IMR-90 (cell line): Measurements from ENCODE around the gene GNG8. TPM values are rescaled to one million over a fixed set of nuclear protein-coding genes. Genes with fewer than 3 reads are reported as not detected.

Experiments
- ATAC-seq: fragments of 200-7000 bp; cut with Tn5 transposase; 2 replicates; pipeline ENCODE4 v1.9.1; 2020; ENCODE audit warnings: low read depth, mild to moderate bottlenecking, moderate library complexity
- BruUV-seq: library from RNA; stranded (reverse); fragments of 400-500 nt; replicated peaks from 2 replicates; lab custom pipeline; 2021; lab: Mats Ljungman, UMichigan
- CTCF ChIA-PET: fragments of 300-600 bp; formaldehyde crosslinking; extraction: SDS; loops from one replicate; lab custom pipeline; 2021; ENCODE audit warnings: antibody characterized with exemption; lab: Yijun Ruan, JAX
- POLR2A ChIA-PET: fragments of 300-600 bp; sonication (Branson Sonifier 250); formaldehyde crosslinking; loops from one replicate; lab custom pipeline; 2022; ENCODE audit warnings: antibody characterized with exemption; ENCODE audit not compliant: unreplicated experiment; lab: Charles Lee
- DNase-seq: peaks from one replicate; pipeline ENCODE4 v3.0.0; 2013
- H2AFZ ChIP-seq: replicated peaks from 2 replicates; pipeline ENCODE3; 2013; ENCODE audit warnings: low read length, mild to moderate bottlenecking; ENCODE audit not compliant: poor library complexity
- H2AK5ac ChIP-seq: 2 replicates; pipeline ENCODE4 v1.6.1; 2013; ENCODE audit warnings: low read depth, low read length, inconsistent platforms
- H2AK9ac ChIP-seq: replicated peaks from 2 replicates; pipeline ENCODE3; 2013; ENCODE audit warnings: mild to moderate bottlenecking, low read depth, low read length, moderate library complexity; ENCODE audit not compliant: poor library complexity
- H2BK120ac ChIP-seq: 2 replicates; pipeline ENCODE4 v1.6.1; 2013; ENCODE audit warnings: low read depth, low read length, inconsistent platforms
- H2BK15ac ChIP-seq: 3 replicates; pipeline ENCODE4 v1.6.1; 2013; ENCODE audit warnings: low read depth, low read length, inconsistent platforms
- H2BK20ac ChIP-seq: 2 replicates; pipeline ENCODE4 v1.6.1; 2013; ENCODE audit warnings: low read depth, mild to moderate bottlenecking, inconsistent platforms, low read length, moderate library complexity
- H2BK5ac ChIP-seq: 2 replicates; pipeline ENCODE4 v1.6.1; 2013; ENCODE audit warnings: mild to moderate bottlenecking, low read depth, low read length, inconsistent platforms; ENCODE audit not compliant: poor library complexity, severe bottlenecking
- H3K14ac ChIP-seq: replicated peaks from 2 replicates; pipeline ENCODE4 v1.6.1; 2013; ENCODE audit warnings: low read depth, low read length, inconsistent platforms
- H3K18ac ChIP-seq: 2 replicates; pipeline ENCODE4 v1.6.1; 2013; ENCODE audit warnings: low read depth, low read length, control low read depth
- H3K23ac ChIP-seq: 2 replicates; pipeline ENCODE4 v1.6.1; 2013; ENCODE audit warnings: low read depth, low read length, inconsistent platforms
- H3K27ac ChIP-seq: 2 replicates; pipeline ENCODE4 v1.5.1; 2013; ENCODE audit warnings: mild to moderate bottlenecking, control low read depth, low read length; ENCODE audit not compliant: insufficient read depth
- H3K27me3 ChIP-seq: 2 replicates; pipeline ENCODE4 v1.6.1; 2013; ENCODE audit warnings: low read length; ENCODE audit not compliant: control insufficient read depth, insufficient read depth
- H3K36me3 ChIP-seq: 2 replicates; pipeline ENCODE4 v1.6.1; 2013; ENCODE audit warnings: low read length, mixed read lengths; ENCODE audit not compliant: control insufficient read depth, insufficient read depth
- H3K4ac ChIP-seq: 2 replicates; pipeline ENCODE4 v1.6.1; 2013; ENCODE audit warnings: low read depth, low read length, inconsistent platforms
- H3K4me1 ChIP-seq: 2 replicates; pipeline ENCODE4 v1.6.1; 2013; ENCODE audit warnings: low read length, mixed read lengths; ENCODE audit not compliant: control insufficient read depth, insufficient read depth
- H3K4me2 ChIP-seq: 2 replicates; pipeline ENCODE4 v1.6.1; 2013; ENCODE audit warnings: low read depth, mild to moderate bottlenecking, control low read depth, low read length, moderate library complexity
- H3K4me3 ChIP-seq: 2 replicates; pipeline ENCODE4 v1.5.1; 2013; ENCODE audit warnings: low read depth, mild to moderate bottlenecking, control low read depth, low read length, moderate library complexity; ENCODE audit not compliant: insufficient read depth
- H3K56ac ChIP-seq: 2 replicates; pipeline ENCODE4 v1.6.1; 2013; ENCODE audit warnings: low read length, inconsistent platforms; ENCODE audit not compliant: insufficient read depth; ENCODE audit errors: extremely low read depth
- H3K79me1 ChIP-seq, 2 experiments: 2 replicates each; pipeline ENCODE4 v1.6.1; 2013; ENCODE audit warnings: low read length in 2 of 2, inconsistent platforms in 1 of 2, low read depth in 1 of 2
- H3K9ac ChIP-seq: 2 replicates; pipeline ENCODE4 v1.6.1; 2013; ENCODE audit warnings: low read depth, low read length, control low read depth
- H3K9me1 ChIP-seq: 2 replicates; pipeline ENCODE4 v1.6.1; 2013; ENCODE audit warnings: low read length, inconsistent platforms; ENCODE audit not compliant: insufficient read depth
- H3K9me3 ChIP-seq: 2 replicates; pipeline ENCODE4 v1.6.1; 2013; ENCODE audit warnings: low read length; ENCODE audit not compliant: control insufficient read depth, insufficient read depth
- H4K20me1 ChIP-seq: 2 replicates; pipeline ENCODE4 v1.6.1; 2013; ENCODE audit warnings: low read length, inconsistent platforms; ENCODE audit not compliant: insufficient read depth
- H4K5ac ChIP-seq: 2 replicates; pipeline ENCODE4 v1.6.1; 2013; ENCODE audit warnings: mild to moderate bottlenecking, low read depth, low read length, control low read depth
- H4K8ac ChIP-seq, 2 experiments: 2 replicates each; pipeline ENCODE4 v1.6.1; 2013; ENCODE audit warnings: low read depth in 2 of 2, low read length in 2 of 2, control low read depth in 1 of 2, inconsistent platforms in 1 of 2
- H4K91ac ChIP-seq: 2 replicates; pipeline ENCODE4 v1.6.1; 2013; ENCODE audit warnings: low read depth, low read length, inconsistent platforms; ENCODE audit not compliant: insufficient read depth
- BHLHE40 ChIP-seq: fragments of 150-350 bp; IDR thresholded peaks from 2 replicates; pipeline ENCODE4 v1.6.1; 2016; ENCODE audit warnings: mild to moderate bottlenecking, low read depth, low read length
- CEBPB ChIP-seq: IDR thresholded peaks from 2 replicates; pipeline ENCODE4 v1.6.1; 2012; ENCODE audit warnings: low read depth, low read length, improper control_type of control experiment
- FOS ChIP-seq: fragments of 150-350 bp; IDR thresholded peaks from 2 replicates; pipeline ENCODE4 v1.6.1; 2016; ENCODE audit warnings: low read depth, low read length
- MAFK ChIP-seq: IDR thresholded peaks from 2 replicates; pipeline ENCODE4 v1.6.1; 2012; ENCODE audit warnings: low read depth, low read length, improper control_type of control experiment
- NFE2L2 ChIP-seq: fragments of 150-350 bp; IDR thresholded peaks from 2 replicates; pipeline ENCODE4 v1.6.1; 2016; ENCODE audit warnings: low read depth, mild to moderate bottlenecking, low read length
- POLR2A ChIP-seq: IDR thresholded peaks from 2 replicates; pipeline ENCODE4 v1.6.1; 2012; ENCODE audit warnings: mild to moderate bottlenecking, low read depth, low read length
- RAD21 ChIP-seq: IDR thresholded peaks from 2 replicates; pipeline ENCODE4 v1.6.1; 2012; ENCODE audit warnings: low read length, improper control_type of control experiment
- RCOR1 ChIP-seq: IDR thresholded peaks from 2 replicates; pipeline ENCODE4 v1.6.1; 2012; ENCODE audit warnings: mild to moderate bottlenecking, low read length, improper control_type of control experiment; ENCODE audit not compliant: insufficient replicate concordance
- RFX5 ChIP-seq: IDR thresholded peaks from 2 replicates; pipeline ENCODE4 v1.8.0; 2012; ENCODE audit warnings: low read depth, mild to moderate bottlenecking, low read length, moderate library complexity
- SMC3 ChIP-seq: fragments of 150-350 bp; IDR thresholded peaks from 2 replicates; pipeline ENCODE4 v1.6.1; 2016; ENCODE audit warnings: low read depth, mild to moderate bottlenecking, antibody characterized with exemption, low read length, moderate library complexity
- WGBS, 2 experiments: methylation state at CpG; one replicate each; pipeline versions ENCODE4 v1.1.5 to v1.1.7; 2013; ENCODE audit warnings: missing lambda C conversion rate in 2 of 2; ENCODE audit not compliant: insufficient read length in 1 of 2; ENCODE audit errors: extremely low coverage in 2 of 2; 5-methylcytosine and 5-hydroxymethylcytosine counted together
- dilution Hi-C: fragments of 300-500 bp; cut with HindIII; formaldehyde crosslinking; loops from one replicate; pipeline ENCODE4 v1.14.3; 2018; ENCODE audit warnings: low sequenced_read_pairs; ENCODE audit not compliant: unreplicated experiment
- in situ Hi-C: fragments of 300-500 bp; cut with MboI; formaldehyde crosslinking; loops from 3 replicates; pipeline ENCODE4 v1.14.3; 2019; ENCODE audit warnings: low sequenced_read_pairs, inconsistent platforms, mixed read lengths
- intact Hi-C: fragments of 100-400 bp; cut with micrococcal nuclease; formaldehyde crosslinking; loops from 2 replicates; pipeline ENCODE4 v1.10.0; 2022
- polyA plus RNA-seq, 3 experiments: library from polyadenylated mRNA; depleted of rRNA; stranded (reverse); fragments of >200 nt; gene quantifications; 2 replicates each; pipeline ENCODE4 v1.2.3, GENCODE V29; 2012; ENCODE audit warnings: low replicate concordance in 1 of 3
- total RNA-seq: library from RNA; depleted of rRNA; stranded (reverse); fragments of >200 nt; gene quantifications from 2 replicates; pipeline ENCODE4 v1.2.3, GENCODE V29; 2012
- TF ChIP-seq, protein P1 (sequence below): conservative IDR thresholded peaks from 2 replicates; pipeline ENCODE4 v1.5.1; 2012; ENCODE audit warnings: mild to moderate bottlenecking, low read depth, low read length, improper control_type of control experiment
- TF ChIP-seq, protein P2 (sequence below): fragments of 150-350 bp; IDR thresholded peaks from 2 replicates; pipeline ENCODE4 v1.6.1; 2017; ENCODE audit warnings: mild to moderate bottlenecking, antibody characterized with exemption, low read length, low read depth
- TF ChIP-seq, protein P3 (sequence below): fragments of 150-350 bp; IDR thresholded peaks from 2 replicates; pipeline ENCODE4 v1.6.1; 2016; ENCODE audit warnings: low read depth, mild to moderate bottlenecking, low read length, moderate library complexity, borderline replicate concordance

Gene GNG8
- total and polyA plus RNA-seq, 2 of the 4 experiments (the other 2 are of a cell fraction) = not detected

DNA sequence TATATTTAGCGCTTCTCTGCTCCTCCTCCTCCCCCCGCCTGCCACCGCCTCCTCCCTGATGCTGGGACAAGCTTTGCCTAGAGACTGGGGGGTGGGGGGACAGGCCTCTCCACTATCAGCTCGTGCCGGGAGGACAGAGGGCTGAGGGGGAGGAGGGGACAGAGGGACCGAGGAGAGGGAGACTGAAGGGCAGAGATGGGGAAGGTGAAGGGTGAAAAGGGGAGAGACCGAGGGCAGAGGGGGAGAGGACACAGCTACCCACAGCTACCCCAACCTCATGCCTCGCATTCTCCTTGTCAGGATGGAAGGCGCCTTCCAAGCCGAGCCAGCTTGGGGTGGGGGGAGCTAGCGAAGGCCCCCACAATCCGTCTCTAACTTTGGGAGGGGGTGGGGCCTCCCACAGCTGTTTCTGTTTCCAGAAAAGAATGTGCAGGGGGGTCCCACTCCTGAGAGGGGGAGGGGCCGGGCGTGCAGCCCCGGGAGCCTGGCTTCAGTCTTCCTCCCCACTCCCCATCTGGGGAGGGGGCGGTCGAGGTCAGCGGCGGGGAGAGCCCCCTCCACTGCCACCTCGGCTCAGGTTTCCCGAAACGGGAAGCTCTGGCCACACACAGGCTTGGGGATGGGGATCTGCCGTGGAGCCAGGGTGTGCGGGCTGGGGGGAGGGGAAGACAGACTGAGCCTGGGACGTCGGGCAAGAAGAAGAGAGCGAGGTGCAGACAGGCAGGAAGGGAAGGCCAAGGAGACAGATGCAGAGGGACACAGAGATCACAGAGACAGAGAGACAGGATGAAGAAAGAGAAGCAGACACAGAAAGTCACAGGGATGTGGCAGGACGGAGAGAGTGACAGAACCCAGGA, 23.4 kb upstream of the GNG8 start (continued):
- TF ChIP-seq, protein P1, sequence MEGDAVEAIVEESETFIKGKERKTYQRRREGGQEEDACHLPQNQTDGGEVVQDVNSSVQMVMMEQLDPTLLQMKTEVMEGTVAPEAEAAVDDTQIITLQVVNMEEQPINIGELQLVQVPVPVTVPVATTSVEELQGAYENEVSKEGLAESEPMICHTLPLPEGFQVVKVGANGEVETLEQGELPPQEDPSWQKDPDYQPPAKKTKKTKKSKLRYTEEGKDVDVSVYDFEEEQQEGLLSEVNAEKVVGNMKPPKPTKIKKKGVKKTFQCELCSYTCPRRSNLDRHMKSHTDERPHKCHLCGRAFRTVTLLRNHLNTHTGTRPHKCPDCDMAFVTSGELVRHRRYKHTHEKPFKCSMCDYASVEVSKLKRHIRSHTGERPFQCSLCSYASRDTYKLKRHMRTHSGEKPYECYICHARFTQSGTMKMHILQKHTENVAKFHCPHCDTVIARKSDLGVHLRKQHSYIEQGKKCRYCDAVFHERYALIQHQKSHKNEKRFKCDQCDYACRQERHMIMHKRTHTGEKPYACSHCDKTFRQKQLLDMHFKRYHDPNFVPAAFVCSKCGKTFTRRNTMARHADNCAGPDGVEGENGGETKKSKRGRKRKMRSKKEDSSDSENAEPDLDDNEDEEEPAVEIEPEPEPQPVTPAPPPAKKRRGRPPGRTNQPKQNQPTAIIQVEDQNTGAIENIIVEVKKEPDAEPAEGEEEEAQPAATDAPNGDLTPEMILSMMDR = no peak

DNA sequence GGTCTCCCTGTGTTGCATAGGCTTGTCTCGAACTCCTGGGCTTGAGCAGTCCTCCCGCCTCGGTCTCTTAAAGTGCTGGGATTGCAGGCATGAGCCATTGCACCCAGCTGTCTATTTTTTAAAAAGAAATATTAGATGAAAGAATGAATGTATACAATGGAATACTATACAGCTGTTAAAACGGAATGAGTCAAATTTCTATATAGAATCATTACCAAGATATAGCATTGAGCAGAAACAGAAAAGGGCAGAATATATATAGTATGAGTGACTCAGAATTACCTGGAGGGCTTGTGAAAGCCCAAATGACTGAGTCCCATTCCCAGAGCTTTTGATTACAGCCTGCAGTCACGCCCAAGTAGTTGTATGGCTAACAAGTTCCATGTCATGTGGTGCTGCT, 20.5 kb upstream of the GNG8 start:
- dilution Hi-C loops = no loop called here

More for the DNA sequence above, 20.5 kb upstream of the GNG8 start:
- H3K9me3 ChIP-seq = no peaks in the 10 kb centered on the region
- no peak overlapping the region for H3K4me3 ChIP-seq
- H2BK15ac ChIP-seq = no peak overlapping the region
- no peak overlapping the region for H3K27ac ChIP-seq
- no peak overlapping the region for H4K5ac ChIP-seq
- peaks cover 0 to 14% of the 10 kb centered on the region in 2 experiments; a peak in 1 of 4 replicates for H3K79me1 ChIP-seq
- H2AFZ ChIP-seq = no peak overlapping the region
- no peak overlapping the region for H2AK5ac ChIP-seq
- no peaks in the 10 kb centered on the region for H3K27me3 ChIP-seq
- no peak for TF ChIP-seq POLR2A
- no peak for TF ChIP-seq NFE2L2
- TF ChIP-seq RCOR1 = no peak
- TF ChIP-seq, protein P2, sequence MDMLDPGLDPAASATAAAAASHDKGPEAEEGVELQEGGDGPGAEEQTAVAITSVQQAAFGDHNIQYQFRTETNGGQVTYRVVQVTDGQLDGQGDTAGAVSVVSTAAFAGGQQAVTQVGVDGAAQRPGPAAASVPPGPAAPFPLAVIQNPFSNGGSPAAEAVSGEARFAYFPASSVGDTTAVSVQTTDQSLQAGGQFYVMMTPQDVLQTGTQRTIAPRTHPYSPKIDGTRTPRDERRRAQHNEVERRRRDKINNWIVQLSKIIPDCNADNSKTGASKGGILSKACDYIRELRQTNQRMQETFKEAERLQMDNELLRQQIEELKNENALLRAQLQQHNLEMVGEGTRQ = no peak
- TF ChIP-seq FOS = no peak
- no peak for TF ChIP-seq RFX5
- no peak for TF ChIP-seq SMC3
- TF ChIP-seq CEBPB = no peak
- TF ChIP-seq MAFK = no peak
- TF ChIP-seq BHLHE40 = no peak
- TF ChIP-seq, protein P3, sequence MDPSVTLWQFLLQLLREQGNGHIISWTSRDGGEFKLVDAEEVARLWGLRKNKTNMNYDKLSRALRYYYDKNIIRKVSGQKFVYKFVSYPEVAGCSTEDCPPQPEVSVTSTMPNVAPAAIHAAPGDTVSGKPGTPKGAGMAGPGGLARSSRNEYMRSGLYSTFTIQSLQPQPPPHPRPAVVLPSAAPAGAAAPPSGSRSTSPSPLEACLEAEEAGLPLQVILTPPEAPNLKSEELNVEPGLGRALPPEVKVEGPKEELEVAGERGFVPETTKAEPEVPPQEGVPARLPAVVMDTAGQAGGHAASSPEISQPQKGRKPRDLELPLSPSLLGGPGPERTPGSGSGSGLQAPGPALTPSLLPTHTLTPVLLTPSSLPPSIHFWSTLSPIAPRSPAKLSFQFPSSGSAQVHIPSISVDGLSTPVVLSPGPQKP = no peak
- no peak for TF ChIP-seq RAD21
- no peak overlapping the region for H2BK5ac ChIP-seq
- no peak overlapping the region for H3K56ac ChIP-seq
- no peak overlapping the region for H3K4me2 ChIP-seq
- in situ Hi-C loops = no loop called here
- no peak overlapping the region for H4K91ac ChIP-seq
- ChIA-PET CTCF (no interaction called here), POLR2A (interaction anchor here (0.6 kb wide), 1 partner anchor 17 kb away, joined by 3 read pairs; no protein-coding TSS in a partner anchor)
- WGBS, 2 experiments = no CpG with 5 or more reads among the region's 5 CpGs
- no peak overlapping the region for H4K8ac ChIP-seq
- 0 out of 2 replicates have a peak, but pooled peaks cover 3% of the 10 kb centered on the region for H3K9me1 ChIP-seq
- H2BK20ac ChIP-seq = no peak overlapping the region
- H3K36me3 ChIP-seq = peaks cover 2% of the 10 kb centered on the region; the same call in 1 of the 2 replicates
- no peak overlapping the region for H3K9ac ChIP-seq
- H4K20me1 ChIP-seq = no peaks in the 10 kb centered on the region
- no peak overlapping the region for H2BK120ac ChIP-seq
- ATAC-seq = no peak
- H3K4me1 ChIP-seq = peaks cover 4% of the 10 kb centered on the region
- no peak overlapping the region for H3K23ac ChIP-seq
- H3K18ac ChIP-seq = no peak overlapping the region
- no TSS peak for BruUV-seq
- intact Hi-C loops = no loop called here
- DNase-seq = no peak
- no peak overlapping the region for H3K4ac ChIP-seq
- H3K14ac ChIP-seq = no peak overlapping the region
- H2AK9ac ChIP-seq = no peak overlapping the region
